ENCODE measurements around the gene MRPL36. TPM values are rescaled to one million over a fixed set of nuclear protein-coding genes. Genes with fewer than 3 reads are reported as not detected.

The MRPL36 gene
- total and polyA plus RNA-seq, 9 of the 15 experiments (the other 6 are each of a cell fraction or from before 2014, with no cell fraction given) = 78.3 to 557 (median 124) TPM

DNA sequence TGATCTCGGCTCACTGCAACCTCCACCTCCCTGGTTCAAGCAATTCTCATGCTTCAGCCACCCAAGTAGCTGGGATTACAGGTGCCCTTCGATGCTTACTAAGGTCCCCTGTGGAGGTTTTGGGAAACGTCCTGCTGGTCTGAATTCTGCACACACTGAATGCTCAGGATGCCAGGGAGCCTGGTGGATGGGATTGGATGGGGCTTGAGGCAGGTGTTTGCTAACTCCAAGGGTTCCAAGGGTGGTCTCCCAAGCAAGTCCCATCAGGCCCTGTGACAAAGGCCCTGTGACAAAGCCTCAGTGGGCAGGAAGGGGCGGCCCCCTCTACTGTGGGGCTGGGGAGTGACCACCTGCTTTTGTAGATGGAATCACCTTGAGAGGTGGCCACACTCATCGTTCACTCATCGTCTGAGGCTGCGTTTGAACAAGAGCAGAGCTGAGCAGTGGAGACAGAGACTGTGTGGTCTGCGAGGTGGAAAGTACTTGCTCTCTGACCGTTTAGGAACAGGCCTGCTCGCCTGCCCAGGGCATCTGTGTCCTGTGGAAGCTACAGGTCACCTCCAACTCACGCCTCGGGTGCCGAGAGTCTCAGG, 40.2 kb downstream of the MRPL36 start:
- Histone ChIP-seq H3K4me2 (ENCODE audit: insufficient read depth, low read length) (no peak overlapping the region), H3K9ac (ENCODE audit: insufficient read depth in 1 of 2, low read depth in 2 of 2, low read length in 2 of 2) (no peak overlapping the region), H3K4me3 (no peak overlapping the region), H3K36me3 (ENCODE audit: control insufficient read depth, insufficient read depth, low read length) (no peaks in the 10 kb centered on the region), H3K9me1 (ENCODE audit: control insufficient read depth, insufficient read depth, low read length) (peaks cover 3% of the 10 kb centered on the region), H3K27ac (ENCODE audit: extremely low read depth, low read depth, low read length) (no peak overlapping the region), H3K27me3 (ENCODE audit: control insufficient read depth in 2 of 2, insufficient read depth in 2 of 2, low read length in 2 of 2) (peaks cover 64 to 71% of the 10 kb centered on the region in 2 experiments), H4K20me1 (replicated peaks; ENCODE audit: control insufficient read depth, insufficient read depth, low read length) (no peaks in the 10 kb centered on the region), H3K79me2 (ENCODE audit: control insufficient read depth, insufficient read depth, low read length) (no peaks in the 10 kb centered on the region), H3K9me3 (replicated peaks; ENCODE audit: control insufficient read depth, insufficient read depth, low read depth, low read length) (peaks cover 3% of the 10 kb centered on the region; the same call in 1 of the 2 replicates), H2AFZ (ENCODE audit: low read depth, low read length) (no peak overlapping the region), H3K4me1 (replicated peaks in 1 of 2; ENCODE audit: control insufficient read depth in 2 of 2, insufficient read depth in 2 of 2, low read length in 2 of 2) (peaks cover 0 to 9% of the 10 kb centered on the region in 2 experiments; a peak in 1 of 5 replicates)
- ChIA-PET POLR2A (no interaction called here), CTCF (ENCODE audit: low intra/inter-chr PET ratio) (no interaction called here)
- no TSS peak for BruUV-seq (replicated peaks)
- in situ Hi-C loops (cut with MboI) = no loop called here
- DNase-seq (ENCODE audit: extremely low read depth in 1 of 4, low spot score in 3 of 4) = no peak
- ATAC-seq = no peak
- WGBS (ENCODE audit: insufficient coverage, low coverage, missing lambda C conversion rate) = 1% methylated on average over 13 of the region's 13 CpGs
- no peak for FAIRE-seq
- intact Hi-C loops (cut with micrococcal nuclease) = no loop called here
- TF ChIP-seq GTF2E2 (tag; IDR thresholded peaks at IDR 0.05) (no peak), JUN (IDR thresholded peaks at IDR 0.05; ENCODE audit: borderline replicate concordance, low read depth, low read length) (no peak), JUN (CRISPR knock-in tag; IDR thresholded peaks at IDR 0.05; ENCODE audit: borderline replicate concordance) (no peak), ILK (tag; IDR thresholded peaks at IDR 0.05; ENCODE audit: borderline replicate concordance, low read depth) (no peak), ZBED1 (IDR thresholded peaks at IDR 0.05) (no peak), NCOA6 (IDR thresholded peaks at IDR 0.05) (no peak), GATA2 (CRISPR knock-in tag; IDR thresholded peaks at IDR 0.05) (no peak)
- TF ChIP-seq, protein P1, sequence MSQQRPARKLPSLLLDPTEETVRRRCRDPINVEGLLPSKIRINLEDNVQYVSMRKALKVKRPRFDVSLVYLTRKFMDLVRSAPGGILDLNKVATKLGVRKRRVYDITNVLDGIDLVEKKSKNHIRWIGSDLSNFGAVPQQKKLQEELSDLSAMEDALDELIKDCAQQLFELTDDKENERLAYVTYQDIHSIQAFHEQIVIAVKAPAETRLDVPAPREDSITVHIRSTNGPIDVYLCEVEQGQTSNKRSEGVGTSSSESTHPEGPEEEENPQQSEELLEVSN (IDR thresholded peaks at IDR 0.05; ENCODE audit: borderline replicate concordance in 1 of 2, extremely low read depth in 1 of 2, insufficient read depth in 1 of 2, insufficient read length in 1 of 2, low read depth in 1 of 2, low read length in 1 of 2, poor library complexity in 1 of 2, severe bottlenecking in 1 of 2) = no peak
- TF ChIP-seq, protein P2, sequence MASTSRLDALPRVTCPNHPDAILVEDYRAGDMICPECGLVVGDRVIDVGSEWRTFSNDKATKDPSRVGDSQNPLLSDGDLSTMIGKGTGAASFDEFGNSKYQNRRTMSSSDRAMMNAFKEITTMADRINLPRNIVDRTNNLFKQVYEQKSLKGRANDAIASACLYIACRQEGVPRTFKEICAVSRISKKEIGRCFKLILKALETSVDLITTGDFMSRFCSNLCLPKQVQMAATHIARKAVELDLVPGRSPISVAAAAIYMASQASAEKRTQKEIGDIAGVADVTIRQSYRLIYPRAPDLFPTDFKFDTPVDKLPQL (IDR thresholded peaks at IDR 0.05; ENCODE audit: extremely low read depth, insufficient read length) = no peak
- TF ChIP-seq, protein P3, sequence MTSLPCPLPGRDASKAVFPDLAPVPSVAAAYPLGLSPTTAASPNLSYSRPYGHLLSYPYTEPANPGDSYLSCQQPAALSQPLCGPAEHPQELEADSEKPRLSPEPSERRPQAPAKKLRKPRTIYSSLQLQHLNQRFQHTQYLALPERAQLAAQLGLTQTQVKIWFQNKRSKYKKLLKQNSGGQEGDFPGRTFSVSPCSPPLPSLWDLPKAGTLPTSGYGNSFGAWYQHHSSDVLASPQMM (CRISPR knock-in tag; IDR thresholded peaks at IDR 0.05) = no peak

Data from K562 (cell line).